ENCODE measurements around the gene CEP192.

Gene CEP192

GRCh38 chr18:13086906-13087305 is 95.7 kb downstream of the CEP192 start:
- H3K36me3 ChIP-seq (ENCODE audit: control insufficient read depth, low read length), result peaks cover 52% of the 10 kb centered on the region
- TF ChIP-seq EZH2phosphoT487 (IDR thresholded peaks at IDR 0.05; ENCODE audit: borderline replicate concordance, low read length) (no peak), CTCF (IDR thresholded peaks at IDR 0.05; ENCODE audit: low read depth, low read length, poor library complexity, severe bottlenecking) (no peak)
- no peak overlapping the region for H3K27ac ChIP-seq (ENCODE audit: low read depth, low read length)
- H3K4me1 ChIP-seq (ENCODE audit: control insufficient read depth, low read length), result no peaks in the 10 kb centered on the region
- H3K79me2 ChIP-seq (ENCODE audit: control insufficient read depth, low read length), result no peaks in the 10 kb centered on the region
- H3K4me2 ChIP-seq (ENCODE audit: low read length), result no peak overlapping the region
- no peak overlapping the region for H3K4me3 ChIP-seq (ENCODE audit: low read length)
- H3K9me3 ChIP-seq (ENCODE audit: control insufficient read depth, insufficient read depth, low read length), result no peaks in the 10 kb centered on the region
- H4K20me1 ChIP-seq (ENCODE audit: control insufficient read depth, insufficient read depth, low read depth, low read length), result no peaks in the 10 kb centered on the region
- no peaks in the 10 kb centered on the region for H3K9me2 ChIP-seq (replicated peaks; ENCODE audit: control insufficient read depth, low read length)
- H3F3A ChIP-seq (ENCODE audit: control insufficient read depth, insufficient read depth), result peaks cover 4% of the 10 kb centered on the region; the same call in 1 of the 2 replicates
- no peaks in the 10 kb centered on the region for H3K27me3 ChIP-seq (ENCODE audit: control insufficient read depth, low read length)

GRCh38 chr18:13095466-13095865 is 104.3 kb downstream of the CEP192 start:
- peaks cover 76% of the 10 kb centered on the region for H3K36me3 ChIP-seq (ENCODE audit: control insufficient read depth, low read length)
- no peaks in the 10 kb centered on the region for H3K79me2 ChIP-seq (ENCODE audit: control insufficient read depth, low read length)
- no peaks in the 10 kb centered on the region for H3K9me3 ChIP-seq (ENCODE audit: control insufficient read depth, insufficient read depth, low read length)
- no peaks in the 10 kb centered on the region for H3K4me1 ChIP-seq (ENCODE audit: control insufficient read depth, low read length)
- TF ChIP-seq EZH2phosphoT487 (IDR thresholded peaks at IDR 0.05; ENCODE audit: borderline replicate concordance, low read length), result no peak
- TF ChIP-seq CTCF (IDR thresholded peaks at IDR 0.05; ENCODE audit: low read depth, low read length, poor library complexity, severe bottlenecking), result no peak
- no peak overlapping the region for H3K4me2 ChIP-seq (ENCODE audit: low read length)
- no peaks in the 10 kb centered on the region for H3K27me3 ChIP-seq (ENCODE audit: control insufficient read depth, low read length)
- H3K4me3 ChIP-seq (ENCODE audit: low read length), result no peak overlapping the region
- H3F3A ChIP-seq (ENCODE audit: control insufficient read depth, insufficient read depth), result no peaks in the 10 kb centered on the region; the same call in 1 of the 2 replicates
- no peak overlapping the region for H3K27ac ChIP-seq (ENCODE audit: low read depth, low read length)
- no peaks in the 10 kb centered on the region for H4K20me1 ChIP-seq (ENCODE audit: control insufficient read depth, insufficient read depth, low read depth, low read length)
- no peaks in the 10 kb centered on the region for H3K9me2 ChIP-seq (replicated peaks; ENCODE audit: control insufficient read depth, low read length)

- H3K4me3 ChIP-seq (ENCODE audit: low read length), result no peak overlapping the region
- no peaks in the 10 kb centered on the region for H3K79me2 ChIP-seq (ENCODE audit: control insufficient read depth, low read length)
- H3K27ac ChIP-seq (ENCODE audit: low read depth, low read length), result no peak overlapping the region
- no peaks in the 10 kb centered on the region for H3K27me3 ChIP-seq (ENCODE audit: control insufficient read depth, low read length)
- H4K20me1 ChIP-seq (ENCODE audit: control insufficient read depth, insufficient read depth, low read depth, low read length), result no peaks in the 10 kb centered on the region
- H3F3A ChIP-seq (ENCODE audit: control insufficient read depth, insufficient read depth), result no peaks in the 10 kb centered on the region; the same call in 1 of the 2 replicates
- TF ChIP-seq EZH2phosphoT487 (IDR thresholded peaks at IDR 0.05; ENCODE audit: borderline replicate concordance, low read length) (no peak), CTCF (IDR thresholded peaks at IDR 0.05; ENCODE audit: low read depth, low read length, poor library complexity, severe bottlenecking) (no peak)
- peaks cover 76% of the 10 kb centered on the region for H3K36me3 ChIP-seq (ENCODE audit: control insufficient read depth, low read length)
- H3K4me2 ChIP-seq (ENCODE audit: low read length), result no peak overlapping the region
- no peaks in the 10 kb centered on the region for H3K4me1 ChIP-seq (ENCODE audit: control insufficient read depth, low read length)
- no peaks in the 10 kb centered on the region for H3K9me2 ChIP-seq (replicated peaks; ENCODE audit: control insufficient read depth, low read length)
- no peaks in the 10 kb centered on the region for H3K9me3 ChIP-seq (ENCODE audit: control insufficient read depth, insufficient read depth, low read length)
These were observed 105.1 kb downstream of the CEP192 start for GRCh38 chr18:13096232-13096631.
